AG09319 (cell line): ENCODE measurements around the gene GGTLC1.
A peak's percentile ranks its signal among the peaks of the same experiment; 100 is the strongest.

Experiments
- DNase-seq: peaks from one replicate; pipeline ENCODE4 v3.0.0-alpha.2; 2010; ENCODE audit warnings: low read depth; ENCODE audit errors: extremely low read depth
- CTCF ChIP-seq: IDR thresholded peaks from 2 replicates; pipeline ENCODE4 v1.5.1; 2011; ENCODE audit warnings: low read depth, mild to moderate bottlenecking, inconsistent platforms, low read length, moderate library complexity

GGTLC1 gene

DNA sequence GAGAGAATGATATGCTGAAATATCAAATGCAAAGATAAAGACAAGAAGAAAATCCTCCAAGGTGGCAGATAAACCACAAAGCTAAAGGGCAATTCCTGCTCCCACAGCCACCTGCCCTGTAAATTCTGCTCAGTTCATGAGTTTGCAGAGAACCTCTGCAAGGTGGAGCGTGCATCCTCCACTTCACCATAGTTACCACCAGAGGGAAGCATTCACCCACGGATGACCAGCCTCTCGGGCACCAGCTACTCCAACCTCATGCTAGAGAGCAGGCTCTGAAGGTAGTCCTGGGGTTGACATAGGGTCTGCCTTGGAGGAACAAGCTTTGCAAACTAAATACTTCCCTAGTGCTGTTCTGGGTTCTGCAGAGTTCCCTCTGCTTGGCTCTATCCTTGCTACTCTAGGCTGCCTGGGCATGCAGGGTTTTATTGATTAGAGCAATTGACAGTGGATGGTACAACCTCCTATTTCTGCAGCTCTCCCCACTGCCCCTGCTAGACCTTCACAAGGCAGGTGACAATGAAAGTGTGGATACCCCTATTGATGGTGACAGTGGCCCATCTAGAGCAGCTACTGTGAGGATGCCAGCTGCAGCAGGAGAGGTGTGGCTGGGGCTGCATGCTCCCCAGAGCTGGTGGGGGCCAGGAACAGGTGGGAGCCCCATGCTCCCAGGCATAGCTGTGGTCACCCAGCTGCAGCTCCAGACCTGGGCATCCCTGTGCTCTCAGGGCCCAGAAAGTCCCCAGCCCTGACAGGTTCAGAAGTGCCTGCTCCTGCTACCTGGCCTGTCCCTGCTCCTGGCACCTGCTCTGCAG lies 51.1 kb downstream of the GGTLC1 start:
- peak; percentile 76 for TF ChIP-seq CTCF
- no peak for DNase-seq
